ES-I3 (cell line): ENCODE results near the gene ARHGEF28.

Source experiments
- H3K36me3 ChIP-seq: 2 replicates; pipeline ENCODE4 v1.6.1; 2013; ENCODE audit warnings: mild to moderate bottlenecking, low read length, control low read depth, moderate library complexity; ENCODE audit not compliant: insufficient read depth
- H3K4me1 ChIP-seq: 2 replicates; pipeline ENCODE4 v1.6.1; 2013; ENCODE audit warnings: mild to moderate bottlenecking, control low read depth, low read length; ENCODE audit not compliant: insufficient read depth
- H3K9ac ChIP-seq: 2 replicates; pipeline ENCODE4 v1.6.1; 2013; ENCODE audit warnings: low read depth, mild to moderate bottlenecking, low read length, moderate library complexity
- H3K9me3 ChIP-seq: 2 replicates; pipeline ENCODE4 v1.6.1; 2013; ENCODE audit warnings: mild to moderate bottlenecking, low read length, moderate library complexity; ENCODE audit not compliant: control insufficient read depth, insufficient read depth

The ARHGEF28 gene

GRCh38 chr5:73764586-73764985, 138.6 kb downstream of the ARHGEF28 start:
- no peaks in the 10 kb centered on the region; the same call in 1 of the 2 replicates for H3K9me3 ChIP-seq
- no peaks in the 10 kb centered on the region for H3K4me1 ChIP-seq
- no peak overlapping the region for H3K9ac ChIP-seq

GRCh38 chr5:73764996-73765395, 139.0 kb downstream of the ARHGEF28 start:
- no peaks in the 10 kb centered on the region for H3K36me3 ChIP-seq
- no peaks in the 10 kb centered on the region for H3K4me1 ChIP-seq
- H3K9ac ChIP-seq = no peak overlapping the region

More at GRCh38 chr5:73764586-73764985, 138.6 kb downstream of the ARHGEF28 start:
- no peaks in the 10 kb centered on the region for H3K36me3 ChIP-seq

GRCh38 chr5:73766902-73767301, 140.9 kb downstream of the ARHGEF28 start:
- Histone ChIP-seq H3K9ac (no peak overlapping the region), H3K9me3 (peaks cover 3% of the 10 kb centered on the region; the same call in 1 of the 2 replicates), H3K36me3 (no peaks in the 10 kb centered on the region), H3K4me1 (no peaks in the 10 kb centered on the region)

More at GRCh38 chr5:73764996-73765395, 139.0 kb downstream of the ARHGEF28 start:
- H3K9me3 ChIP-seq = peaks cover under 1% of the 10 kb centered on the region; the same call in 1 of the 2 replicates

GRCh38 chr5:73770172-73771025, 144.4 kb downstream of the ARHGEF28 start:
- H3K9ac ChIP-seq = no peak overlapping the region
- H3K4me1 ChIP-seq = no peaks in the 10 kb centered on the region
- no peaks in the 10 kb centered on the region for H3K36me3 ChIP-seq
- H3K9me3 ChIP-seq = peaks cover 3% of the 10 kb centered on the region; the same call in 1 of the 2 replicates

- no peaks in the 10 kb centered on the region for H3K4me1 ChIP-seq
- no peaks in the 10 kb centered on the region for H3K36me3 ChIP-seq
- H3K9ac ChIP-seq = no peak overlapping the region
- H3K9me3 ChIP-seq = peaks cover 3% of the 10 kb centered on the region; the same call in 1 of the 2 replicates
Observed at GRCh38 chr5:73774924-73775323, 148.9 kb downstream of the ARHGEF28 start.

- H3K9ac ChIP-seq = no peak overlapping the region
- H3K36me3 ChIP-seq = no peaks in the 10 kb centered on the region
- no peaks in the 10 kb centered on the region for H3K9me3 ChIP-seq
- no peaks in the 10 kb centered on the region for H3K4me1 ChIP-seq
Observed at GRCh38 chr5:73776405-73776804, 150.4 kb downstream of the ARHGEF28 start.

- Histone ChIP-seq H3K9ac (no peak overlapping the region), H3K36me3 (no peaks in the 10 kb centered on the region), H3K4me1 (no peaks in the 10 kb centered on the region), H3K9me3 (no peaks in the 10 kb centered on the region)
Observed at GRCh38 chr5:73777192-73777591, 151.2 kb downstream of the ARHGEF28 start.

GRCh38 chr5:73780302-73781080, 154.5 kb downstream of the ARHGEF28 start:
- no peaks in the 10 kb centered on the region for H3K4me1 ChIP-seq
- H3K36me3 ChIP-seq = no peaks in the 10 kb centered on the region
- H3K9ac ChIP-seq = no peak overlapping the region
- H3K9me3 ChIP-seq = no peaks in the 10 kb centered on the region

- Histone ChIP-seq H3K9me3 (no peaks in the 10 kb centered on the region), H3K36me3 (no peaks in the 10 kb centered on the region), H3K4me1 (no peaks in the 10 kb centered on the region), H3K9ac (no peak overlapping the region)
Observed at GRCh38 chr5:73781107-73781768, 155.2 kb downstream of the ARHGEF28 start.

- Histone ChIP-seq H3K36me3 (no peaks in the 10 kb centered on the region), H3K9me3 (no peaks in the 10 kb centered on the region), H3K9ac (no peak overlapping the region), H3K4me1 (no peaks in the 10 kb centered on the region)
Observed at GRCh38 chr5:73783828-73784227, 157.8 kb downstream of the ARHGEF28 start.

GRCh38 chr5:73786043-73786831, 160.2 kb downstream of the ARHGEF28 start:
- Histone ChIP-seq H3K4me1 (no peaks in the 10 kb centered on the region), H3K9ac (no peak overlapping the region), H3K36me3 (no peaks in the 10 kb centered on the region), H3K9me3 (no peaks in the 10 kb centered on the region)

GRCh38 chr5:73789851-73790281, 163.9 kb downstream of the ARHGEF28 start:
- Histone ChIP-seq H3K9me3 (no peaks in the 10 kb centered on the region), H3K9ac (no peak overlapping the region), H3K4me1 (peaks cover 4% of the 10 kb centered on the region; the same call in 1 of the 2 replicates), H3K36me3 (no peaks in the 10 kb centered on the region)

GRCh38 chr5:73791389-73791788, 165.4 kb downstream of the ARHGEF28 start:
- H3K4me1 ChIP-seq = peaks cover 4% of the 10 kb centered on the region; the same call in 1 of the 2 replicates
- H3K9ac ChIP-seq = no peak overlapping the region
- no peaks in the 10 kb centered on the region for H3K36me3 ChIP-seq
- H3K9me3 ChIP-seq = no peaks in the 10 kb centered on the region
